OCI-LY3 (cell line): ENCODE measurements around the gene ASB5.
A peak's percentile ranks its signal among the peaks of the same experiment; 100 is the strongest.

Experiments
- H2AFZ ChIP-seq: fragments of 200-600, 300-600 bp; shearing (Covaris generic); 2 replicates; pipeline ENCODE4 v1.6.0; 2014; ENCODE audit warnings: antibody characterized with exemption, low read depth, low read length
- H3K27ac ChIP-seq: fragments of 200-600, 300-600 bp; sonication (generic); 2 replicates; pipeline ENCODE4 v1.5.1; 2014; ENCODE audit warnings: mild to moderate bottlenecking, low read length, moderate library complexity, mixed read lengths
- H3K27me3 ChIP-seq: fragments of 200-600, 300-600 bp; sonication (generic); 2 replicates; pipeline ENCODE4 v1.6.1; 2014; ENCODE audit warnings: low read depth, low read length, mixed read lengths
- H3K36me3 ChIP-seq: fragments of 200-600, 300-600 bp; sonication (generic); replicated peaks from 2 replicates; pipeline ENCODE3; 2014; ENCODE audit warnings: low read depth, low read length, mixed read lengths
- H3K4me1 ChIP-seq: fragments of 300-600, 200-600 bp; sonication (generic); 2 replicates; pipeline ENCODE4 v1.6.1; 2014; ENCODE audit warnings: low read length, mixed read lengths
- H3K4me2 ChIP-seq: fragments of 200-600, 300-600 bp; sonication (generic); 2 replicates; pipeline ENCODE4 v1.6.1; 2014; ENCODE audit warnings: low read length, mixed read lengths
- H3K4me3 ChIP-seq: fragments of 300-600, 200-600 bp; sonication (generic); 2 replicates; pipeline ENCODE4 v1.5.1; 2014; ENCODE audit warnings: antibody characterized with exemption, mild to moderate bottlenecking, low read length, moderate library complexity
- H3K79me2 ChIP-seq: fragments of 300-600, 200-600 bp; shearing (Covaris generic); 2 replicates; pipeline ENCODE4 v1.6.1; 2014; ENCODE audit warnings: mild to moderate bottlenecking, low read length, mixed read lengths
- H3K9ac ChIP-seq: fragments of 300-600, 200-600 bp; shearing (Covaris generic); 2 replicates; pipeline ENCODE4 v1.6.0; 2014; ENCODE audit warnings: mild to moderate bottlenecking, low read length, moderate library complexity
- H3K9me3 ChIP-seq: fragments of 200-600, 300-600 bp; shearing (Covaris generic); 2 replicates; pipeline ENCODE4 v1.6.1; 2014; ENCODE audit warnings: low read length, mixed read lengths; ENCODE audit not compliant: insufficient read depth
- H4K20me1 ChIP-seq: fragments of 200-600, 300-600 bp; sonication (generic); 2 replicates; pipeline ENCODE4 v1.6.1; 2016; ENCODE audit warnings: low read length, mixed read lengths; ENCODE audit not compliant: insufficient read depth
- EZH2phosphoT487 ChIP-seq: fragments of 200-600 bp; shearing (Covaris generic); IDR thresholded peaks from 2 replicates; pipeline ENCODE4 v1.6.1; 2018; ENCODE audit warnings: antibody characterized with exemption, mixed run types, low read depth
- TF ChIP-seq, protein P1 (sequence below): fragments of 200-600, 300-600 bp; sonication (generic); IDR thresholded peaks from 2 replicates; pipeline ENCODE4 v1.5.1; 2014; ENCODE audit warnings: antibody characterized with exemption, low read length, low read depth

ASB5 gene

DNA sequence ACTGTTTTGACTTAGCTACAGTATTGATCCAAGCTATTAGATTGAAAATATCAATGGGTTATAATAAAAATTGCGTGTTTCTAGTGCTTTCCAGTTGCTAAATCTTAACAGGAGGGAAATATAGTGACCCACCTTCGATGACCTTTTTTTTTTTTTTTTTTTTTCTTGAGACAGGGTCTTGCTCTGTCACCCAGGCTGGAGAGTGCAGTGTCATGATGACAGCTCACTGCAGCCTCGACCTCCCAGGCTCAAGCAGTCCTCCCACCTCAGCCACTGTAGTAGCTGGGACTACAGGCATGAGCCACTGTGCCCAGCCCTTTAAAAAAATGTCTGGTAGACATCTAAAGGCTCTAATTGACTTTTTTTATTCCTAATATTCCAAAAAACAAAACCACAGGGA, 3.8 kb upstream of the ASB5 start:
- TF ChIP-seq EZH2phosphoT487 = no peak
- TF ChIP-seq, protein P1, sequence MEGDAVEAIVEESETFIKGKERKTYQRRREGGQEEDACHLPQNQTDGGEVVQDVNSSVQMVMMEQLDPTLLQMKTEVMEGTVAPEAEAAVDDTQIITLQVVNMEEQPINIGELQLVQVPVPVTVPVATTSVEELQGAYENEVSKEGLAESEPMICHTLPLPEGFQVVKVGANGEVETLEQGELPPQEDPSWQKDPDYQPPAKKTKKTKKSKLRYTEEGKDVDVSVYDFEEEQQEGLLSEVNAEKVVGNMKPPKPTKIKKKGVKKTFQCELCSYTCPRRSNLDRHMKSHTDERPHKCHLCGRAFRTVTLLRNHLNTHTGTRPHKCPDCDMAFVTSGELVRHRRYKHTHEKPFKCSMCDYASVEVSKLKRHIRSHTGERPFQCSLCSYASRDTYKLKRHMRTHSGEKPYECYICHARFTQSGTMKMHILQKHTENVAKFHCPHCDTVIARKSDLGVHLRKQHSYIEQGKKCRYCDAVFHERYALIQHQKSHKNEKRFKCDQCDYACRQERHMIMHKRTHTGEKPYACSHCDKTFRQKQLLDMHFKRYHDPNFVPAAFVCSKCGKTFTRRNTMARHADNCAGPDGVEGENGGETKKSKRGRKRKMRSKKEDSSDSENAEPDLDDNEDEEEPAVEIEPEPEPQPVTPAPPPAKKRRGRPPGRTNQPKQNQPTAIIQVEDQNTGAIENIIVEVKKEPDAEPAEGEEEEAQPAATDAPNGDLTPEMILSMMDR = no peak
- Histone ChIP-seq H3K27me3 (peaks cover 11% of the 10 kb centered on the region), H3K79me2 (no peaks in the 10 kb centered on the region), H3K4me2 (no peak overlapping the region), H3K9ac (no peak overlapping the region), H3K36me3 (no peaks in the 10 kb centered on the region), H3K4me1 (peaks cover 9% of the 10 kb centered on the region), H4K20me1 (no peaks in the 10 kb centered on the region), H3K27ac (no peak overlapping the region), H3K9me3 (no peaks in the 10 kb centered on the region), H2AFZ (no peak overlapping the region), H3K4me3 (no peak overlapping the region)

DNA sequence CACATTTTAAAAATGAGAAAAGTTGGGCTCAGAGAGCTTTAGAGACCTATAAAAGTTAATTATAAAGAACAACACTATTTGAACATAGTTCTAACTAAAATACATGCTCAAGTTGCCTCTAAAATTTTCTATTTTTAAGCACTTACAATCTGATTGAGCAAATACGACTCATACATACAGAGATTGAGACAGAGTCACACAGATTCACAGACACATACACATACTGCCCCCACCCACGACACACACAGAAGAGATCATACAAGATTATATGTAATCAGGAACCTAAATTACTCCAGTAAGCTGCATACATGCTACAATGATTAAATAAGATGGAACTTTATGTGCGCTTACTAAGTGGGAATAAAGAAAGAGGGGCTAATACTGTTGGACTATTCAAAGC, 2.7 kb upstream of the ASB5 start:
- Histone ChIP-seq H3K4me2 (no peak overlapping the region), H3K27ac (no peak overlapping the region), H2AFZ (no peak overlapping the region), H3K9me3 (no peaks in the 10 kb centered on the region), H3K36me3 (no peaks in the 10 kb centered on the region), H3K27me3 (peaks cover 11% of the 10 kb centered on the region), H4K20me1 (no peaks in the 10 kb centered on the region), H3K4me3 (no peak overlapping the region), H3K9ac (no peak overlapping the region), H3K4me1 (peaks cover 3% of the 10 kb centered on the region; the same call in 1 of the 2 replicates), H3K79me2 (no peaks in the 10 kb centered on the region)
- no peak for TF ChIP-seq EZH2phosphoT487
- TF ChIP-seq, protein P1 = no peak

DNA sequence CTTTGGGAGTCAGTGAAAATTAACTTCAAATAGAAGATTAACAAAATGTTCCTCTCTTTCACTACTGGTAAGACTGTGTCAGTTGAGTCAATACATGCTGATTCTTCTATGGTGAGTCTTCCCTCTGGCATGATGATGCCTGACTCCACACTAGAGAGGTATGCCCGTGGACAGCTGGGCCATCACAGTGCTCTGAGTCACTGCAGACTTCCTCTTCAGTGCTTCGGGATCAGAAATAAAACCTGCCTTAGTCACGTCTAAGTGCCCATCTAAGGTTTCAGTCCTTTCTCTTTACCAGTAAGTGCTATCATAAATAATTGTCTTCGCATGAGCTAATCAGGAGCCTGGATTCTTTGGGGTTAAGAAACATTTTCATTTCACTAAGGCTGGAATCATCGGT, 1.6 kb upstream of the ASB5 start:
- Histone ChIP-seq H3K79me2 (no peaks in the 10 kb centered on the region), H3K27me3 (peaks cover 11% of the 10 kb centered on the region), H3K27ac (no peak overlapping the region), H3K36me3 (no peaks in the 10 kb centered on the region), H2AFZ (0 out of 2 replicates have a peak overlapping the region, but pooled peaks have one; percentile 1), H3K4me2 (no peak overlapping the region), H3K4me3 (no peak overlapping the region), H3K9me3 (no peaks in the 10 kb centered on the region), H3K4me1 (peaks cover 2% of the 10 kb centered on the region; the same call in 1 of the 2 replicates), H4K20me1 (no peaks in the 10 kb centered on the region), H3K9ac (no peak overlapping the region)
- no peak for TF ChIP-seq EZH2phosphoT487
- TF ChIP-seq, protein P1 = no peak

DNA sequence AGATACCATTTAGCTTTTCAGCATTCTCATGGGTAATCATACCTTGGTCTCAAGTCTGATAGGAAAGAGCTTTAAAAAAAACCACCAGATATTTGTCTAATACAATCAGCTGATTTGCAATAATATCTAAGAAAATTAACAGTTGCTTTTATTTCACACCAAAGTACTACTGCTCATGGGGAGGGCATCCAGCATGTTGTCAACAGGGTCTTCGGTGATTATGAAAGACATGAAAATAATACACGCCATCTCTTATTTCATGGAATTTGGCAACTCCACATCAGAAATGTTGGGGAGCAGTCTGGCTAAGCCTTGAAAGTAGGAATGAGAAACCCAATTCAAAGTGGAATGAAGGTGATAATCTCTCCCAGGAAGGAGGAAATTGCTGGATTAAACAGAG, 3.0 kb downstream of the ASB5 start:
- H2AFZ ChIP-seq = no peak overlapping the region
- H3K9ac ChIP-seq = no peak overlapping the region
- no peak overlapping the region for H3K4me3 ChIP-seq
- no peak overlapping the region for H3K4me2 ChIP-seq
- H3K27ac ChIP-seq = no peak overlapping the region
- H3K27me3 ChIP-seq = no peaks in the 10 kb centered on the region
- H3K36me3 ChIP-seq = no peaks in the 10 kb centered on the region
- peaks cover 25% of the 10 kb centered on the region for H3K4me1 ChIP-seq
- no peaks in the 10 kb centered on the region for H3K9me3 ChIP-seq
- TF ChIP-seq EZH2phosphoT487 = no peak
- TF ChIP-seq, protein P1 = no peak
- no peaks in the 10 kb centered on the region for H4K20me1 ChIP-seq
- no peaks in the 10 kb centered on the region for H3K79me2 ChIP-seq
